HG02884 (cell line): ENCODE results near the gene PAOX.
"Not testable (repeated sequence)": the region's sequence is repeated elsewhere in the genome, so short reads cannot be mapped to it uniquely, and the experiment has no call there.

Source experiments
- ATAC-seq: cut with Tn5 transposase; IDR thresholded peaks from one replicate; pipeline ENCODE4 v1.9.1; 2021; ENCODE audit warnings: mild to moderate bottlenecking, moderate library complexity; ENCODE audit not compliant: unreplicated experiment

Gene PAOX

GRCh38 chr10:133403359-133403758 lies 24.3 kb downstream of the PAOX start:
- no peak for ATAC-seq

- no peak for ATAC-seq
Observed at GRCh38 chr10:133403784-133404183, 24.7 kb downstream of the PAOX start.

- no peak for ATAC-seq
Observed at GRCh38 chr10:133405272-133405671, 26.2 kb downstream of the PAOX start.

- no peak for ATAC-seq
Observed at GRCh38 chr10:133405844-133406527, 26.9 kb downstream of the PAOX start.

- ATAC-seq, result no peak
Observed at GRCh38 chr10:133411523-133412380, 32.7 kb downstream of the PAOX start.

- no peak for ATAC-seq
Observed at GRCh38 chr10:133412381-133412711, 33.3 kb downstream of the PAOX start.

GRCh38 chr10:133414401-133414800 lies 35.3 kb downstream of the PAOX start:
- not testable (repeated sequence) for ATAC-seq

- ATAC-seq, result no peak
Observed at GRCh38 chr10:133415752-133416151, 36.7 kb downstream of the PAOX start.

GRCh38 chr10:133418289-133418993 lies 39.4 kb downstream of the PAOX start:
- no peak for ATAC-seq

GRCh38 chr10:133419211-133419950 lies 40.3 kb downstream of the PAOX start:
- no peak for ATAC-seq

- ATAC-seq, result no peak
Observed at GRCh38 chr10:133420028-133420427, 41.0 kb downstream of the PAOX start.

GRCh38 chr10:133420579-133420978 lies 41.5 kb downstream of the PAOX start:
- ATAC-seq, result no peak

GRCh38 chr10:133421336-133422222 lies 42.5 kb downstream of the PAOX start:
- no peak for ATAC-seq

- no peak for ATAC-seq
Observed at GRCh38 chr10:133422223-133422806, 43.3 kb downstream of the PAOX start.

GRCh38 chr10:133422807-133423771 lies 44.0 kb downstream of the PAOX start:
- ATAC-seq, result no peak

GRCh38 chr10:133424102-133424501 lies 45.0 kb downstream of the PAOX start:
- not testable (repeated sequence) for ATAC-seq

- not testable (repeated sequence) for ATAC-seq
Observed at GRCh38 chr10:133424601-133425000, 45.5 kb downstream of the PAOX start, which contains the start of gene SPRN. TSS of gene SPRN (minus strand) at chr10:133424625. CDS start at chr10:133423681, 944 bp downstream.

GRCh38 chr10:133429571-133429970 lies 50.5 kb downstream of the PAOX start:
- ATAC-seq, result not testable (repeated sequence)
